Measurements from ENCODE around the gene DCXR. TPM values are rescaled to one million over a fixed set of nuclear protein-coding genes. Genes with fewer than 3 reads are reported as not detected.
A peak's percentile ranks its signal among the peaks of the same experiment; 100 is the strongest.

The DCXR gene
- total and polyA plus RNA-seq, 2 of the 13 experiments (the other 11 are each of a cell fraction or from before 2014, with no cell fraction given), result 287 to 311 TPM

GRCh38 chr17:82065638-82066303, 28.3 kb upstream of the DCXR start, which contains the start of gene DUS1L (continued):
- TF ChIP-seq CENPT (CRISPR knock-in tag; IDR thresholded peaks at IDR 0.05; ENCODE audit: low read depth) (peak; percentile 83; the same call in 1 of the 2 replicates), ZNF747 (CRISPR knock-in tag; IDR thresholded peaks at IDR 0.05; ENCODE audit: borderline replicate concordance) (peak; percentile 90), ZNF331 (CRISPR knock-in tag; IDR thresholded peaks at IDR 0.05) (peak; percentile 95), MYPOP (CRISPR knock-in tag; IDR thresholded peaks at IDR 0.05) (no peak; the same call in 1 of the 2 replicates), ZFP41 (CRISPR knock-in tag; IDR thresholded peaks at IDR 0.05; ENCODE audit: borderline replicate concordance) (no peak; the same call in 1 of the 2 replicates), RAD21 (CRISPR knock-in tag; IDR thresholded peaks at IDR 0.05) (peak; percentile 51; the same call in 1 of the 2 replicates), ZNF142 (CRISPR knock-in tag; IDR thresholded peaks at IDR 0.05) (no peak), ZNF709 (CRISPR knock-in tag; IDR thresholded peaks at IDR 0.05) (peak; percentile 53; the same call in 1 of the 2 replicates), TEAD3 (CRISPR knock-in tag; optimal IDR thresholded peaks at IDR 0.05; ENCODE audit: borderline replicate concordance) (peak; percentile 74), SNAPC2 (CRISPR knock-in tag; IDR thresholded peaks at IDR 0.05) (peak; percentile 78; the same call in 1 of the 2 replicates), PRDM10 (CRISPR knock-in tag; IDR thresholded peaks at IDR 0.05; ENCODE audit: low read depth) (0 out of 2 replicates have a peak, but pooled peaks have one; percentile 44), HOMEZ (CRISPR knock-in tag; IDR thresholded peaks at IDR 0.05; ENCODE audit: low read depth) (peak; percentile 64; the same call in 1 of the 2 replicates), ZNF382 (CRISPR knock-in tag; IDR thresholded peaks at IDR 0.05; ENCODE audit: borderline replicate concordance) (no peak), ZNF441 (CRISPR knock-in tag; IDR thresholded peaks at IDR 0.05; ENCODE audit: borderline replicate concordance) (peak; percentile 86), SP140L (CRISPR knock-in tag; IDR thresholded peaks at IDR 0.05; ENCODE audit: borderline replicate concordance) (peak; percentile 43; the same call in 1 of the 2 replicates), CREBL2 (CRISPR knock-in tag; IDR thresholded peaks at IDR 0.05; ENCODE audit: borderline replicate concordance) (0 out of 2 replicates have a peak, but pooled peaks have one; percentile 36)
